ENCODE data around the gene IPPK.

IPPK gene

DNA sequence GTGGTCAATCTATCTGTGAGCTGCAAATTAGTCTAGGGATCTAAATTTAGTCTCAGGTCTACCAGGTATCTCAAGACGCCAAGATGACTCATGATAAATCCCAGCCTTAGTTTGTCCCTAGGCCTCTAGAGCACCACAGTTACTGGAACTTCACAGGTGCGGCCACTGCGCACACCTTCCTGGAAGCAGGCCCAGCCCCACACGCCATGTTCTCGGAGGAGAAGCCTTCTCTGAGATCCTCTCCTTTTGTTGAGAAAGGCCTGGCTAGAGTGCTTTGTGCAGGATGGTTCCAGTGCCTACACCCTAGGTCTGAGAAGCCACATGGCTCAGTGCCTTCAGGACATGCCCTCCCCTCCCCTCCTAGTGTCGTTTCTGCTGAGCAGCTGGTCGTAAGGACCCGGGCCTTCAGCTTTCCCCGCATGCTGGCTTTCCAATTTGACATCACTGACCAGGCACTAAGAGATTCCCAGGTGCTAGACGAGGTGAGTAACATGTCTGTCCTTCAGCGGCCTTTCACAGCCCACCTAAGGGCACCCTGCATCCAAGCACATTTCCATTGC, 51.9 kb downstream of the IPPK start:
- ChIA-PET POLR2A (no interaction called here), CTCF (interaction anchor here (1.1 to 2.8 kb wide), 2 partner anchors 10 to 16 kb away, joined by 3 to 10 read pairs; no protein-coding TSS in a partner anchor)
- H3K4me3 ChIP-seq (ENCODE audit: low read depth, low read length): no peak overlapping the region
- no peak for DNase-seq (ENCODE audit: low read depth, low spot score)
- TF ChIP-seq, protein P1, sequence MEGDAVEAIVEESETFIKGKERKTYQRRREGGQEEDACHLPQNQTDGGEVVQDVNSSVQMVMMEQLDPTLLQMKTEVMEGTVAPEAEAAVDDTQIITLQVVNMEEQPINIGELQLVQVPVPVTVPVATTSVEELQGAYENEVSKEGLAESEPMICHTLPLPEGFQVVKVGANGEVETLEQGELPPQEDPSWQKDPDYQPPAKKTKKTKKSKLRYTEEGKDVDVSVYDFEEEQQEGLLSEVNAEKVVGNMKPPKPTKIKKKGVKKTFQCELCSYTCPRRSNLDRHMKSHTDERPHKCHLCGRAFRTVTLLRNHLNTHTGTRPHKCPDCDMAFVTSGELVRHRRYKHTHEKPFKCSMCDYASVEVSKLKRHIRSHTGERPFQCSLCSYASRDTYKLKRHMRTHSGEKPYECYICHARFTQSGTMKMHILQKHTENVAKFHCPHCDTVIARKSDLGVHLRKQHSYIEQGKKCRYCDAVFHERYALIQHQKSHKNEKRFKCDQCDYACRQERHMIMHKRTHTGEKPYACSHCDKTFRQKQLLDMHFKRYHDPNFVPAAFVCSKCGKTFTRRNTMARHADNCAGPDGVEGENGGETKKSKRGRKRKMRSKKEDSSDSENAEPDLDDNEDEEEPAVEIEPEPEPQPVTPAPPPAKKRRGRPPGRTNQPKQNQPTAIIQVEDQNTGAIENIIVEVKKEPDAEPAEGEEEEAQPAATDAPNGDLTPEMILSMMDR (IDR thresholded peaks at IDR 0.05; ENCODE audit: insufficient read depth, low read length, missing control alignments): no peak

DNA sequence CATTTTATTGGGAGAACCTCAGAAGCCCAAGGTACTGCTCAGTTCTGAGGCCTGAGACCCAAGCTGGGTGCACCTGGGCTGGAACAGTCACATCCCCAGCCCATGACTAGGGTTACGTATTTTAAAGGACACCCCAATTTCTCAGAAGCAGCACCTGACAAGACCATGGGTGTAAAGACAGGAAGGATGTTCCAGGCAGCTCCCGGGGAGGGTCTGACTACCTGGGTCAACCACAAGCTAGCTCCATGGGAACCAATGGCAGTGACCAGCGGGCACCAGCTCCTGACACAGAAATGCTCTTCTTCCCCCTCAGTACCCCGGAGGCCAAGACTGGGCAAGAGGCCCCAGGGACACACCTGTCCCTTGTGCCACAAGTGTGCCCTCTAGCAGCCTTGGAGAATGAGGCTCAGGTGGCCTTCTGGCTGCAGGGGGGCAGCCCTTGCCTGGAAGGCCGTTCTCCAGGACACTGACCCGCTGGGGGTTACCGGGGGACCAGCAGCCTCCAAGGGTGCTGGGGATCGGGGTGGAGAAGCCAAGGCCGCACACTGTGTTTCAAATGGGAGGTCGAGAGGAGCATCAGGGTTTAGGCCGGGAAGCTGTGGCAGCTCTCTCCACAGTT, 52.6 kb downstream of the IPPK start:
- CTCF ChIA-PET: interaction anchor here (0.8 to 2.8 kb wide), 5 partner anchors 9 to 289 kb away, joined by 3 to 10 read pairs (median 3); no protein-coding TSS in a partner anchor
- H3K4me3 ChIP-seq (ENCODE audit: low read depth, low read length): no peak overlapping the region
- no peak for DNase-seq (ENCODE audit: low read depth, low spot score)
- POLR2A ChIA-PET: interaction anchor here (0.6 kb wide), 1 partner anchor 148 kb away, joined by 4 read pairs; no protein-coding TSS in a partner anchor
- TF ChIP-seq, protein P1 (IDR thresholded peaks at IDR 0.05; ENCODE audit: insufficient read depth, low read length, missing control alignments): no peak

DNA sequence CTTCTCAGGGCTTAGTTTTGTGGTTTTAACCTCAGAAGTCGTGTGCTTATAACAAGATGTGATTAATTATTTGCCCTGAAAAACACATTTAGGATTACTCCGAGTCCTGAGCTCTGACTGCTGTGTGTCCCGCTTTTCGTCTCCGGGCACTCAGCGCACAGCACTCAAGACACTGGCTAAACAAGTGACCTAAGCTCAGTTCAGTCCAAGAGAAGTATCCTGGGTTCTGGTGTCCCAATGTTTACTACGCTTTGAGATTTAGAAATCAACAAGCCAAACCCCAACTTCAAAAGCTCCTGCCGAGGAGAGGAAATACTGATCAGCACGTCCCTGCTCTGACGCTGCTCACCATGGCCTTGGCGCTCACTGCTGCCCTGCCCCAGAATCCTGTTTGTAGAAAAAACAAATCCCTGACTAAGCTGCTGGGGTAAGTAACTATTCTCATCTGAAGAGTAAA, 53.2 kb downstream of the IPPK start:
- ChIA-PET CTCF (interaction anchor here (0.8 to 2.8 kb wide), 4 partner anchors 9 to 288 kb away, joined by 3 to 10 read pairs (median 4); no protein-coding TSS in a partner anchor), POLR2A (interaction anchor here (0.6 kb wide), 1 partner anchor 147 kb away, joined by 4 read pairs; no protein-coding TSS in a partner anchor)
- no peak for DNase-seq (ENCODE audit: low read depth, low spot score)
- TF ChIP-seq, protein P1 (IDR thresholded peaks at IDR 0.05; ENCODE audit: insufficient read depth, low read length, missing control alignments): no peak
- H3K4me3 ChIP-seq (ENCODE audit: low read depth, low read length): no peak overlapping the region

DNA sequence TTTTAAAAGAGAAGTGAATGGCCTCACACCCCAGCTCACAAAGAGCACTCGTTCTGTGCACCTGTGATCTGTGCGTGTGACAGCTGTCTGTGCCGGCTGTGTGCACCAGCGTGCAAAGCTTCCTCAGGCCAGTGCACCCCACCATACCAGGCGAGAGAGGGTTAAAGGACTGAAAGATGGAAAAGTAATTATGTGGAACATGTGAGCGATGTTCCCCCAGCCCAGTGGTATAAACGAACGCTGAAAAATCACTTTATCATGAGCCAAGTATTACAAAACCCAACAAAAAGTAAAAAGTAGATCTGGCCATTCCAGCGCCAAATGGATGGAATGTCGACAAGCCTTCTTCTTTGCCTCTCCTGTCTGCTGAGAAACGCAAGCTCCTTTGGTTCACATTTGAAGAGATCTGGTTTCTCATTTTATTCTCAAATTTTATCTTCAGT, 53.7 kb downstream of the IPPK start:
- H3K4me3 ChIP-seq (ENCODE audit: low read depth, low read length): no peak overlapping the region
- TF ChIP-seq, protein P1 (IDR thresholded peaks at IDR 0.05; ENCODE audit: insufficient read depth, low read length, missing control alignments): no peak
- ChIA-PET POLR2A (no interaction called here), CTCF (interaction anchor here (0.9 to 2.8 kb wide), 3 partner anchors 17 to 288 kb away, joined by 3 to 10 read pairs (median 5); no protein-coding TSS in a partner anchor)
- no peak for DNase-seq (ENCODE audit: low read depth, low spot score)

DNA sequence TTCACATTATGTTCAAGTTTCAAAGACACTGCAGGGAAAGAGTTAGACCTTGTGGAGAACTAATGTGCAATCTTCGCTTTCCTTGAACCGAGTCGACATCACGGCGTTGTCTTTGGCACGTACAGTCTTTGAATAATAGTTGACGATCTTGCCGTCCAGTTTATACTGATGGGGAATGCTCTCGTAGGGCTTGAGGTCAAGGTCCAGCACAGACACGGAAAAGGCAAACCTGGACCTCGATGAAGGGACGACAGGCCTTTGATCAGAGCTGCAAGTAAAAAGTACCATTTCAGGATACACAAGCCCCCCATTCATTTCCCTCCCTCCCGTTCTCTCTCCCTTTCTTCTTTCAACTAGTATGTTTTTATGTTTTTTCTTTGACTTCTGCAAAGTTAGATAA, 54.1 kb downstream of the IPPK start:
- POLR2A ChIA-PET: no interaction called here
- DNase-seq (ENCODE audit: low read depth, low spot score): no peak
- TF ChIP-seq, protein P1 (IDR thresholded peaks at IDR 0.05; ENCODE audit: insufficient read depth, low read length, missing control alignments): no peak
- CTCF ChIA-PET: interaction anchor here (0.9 to 2.8 kb wide), 3 partner anchors 17 to 288 kb away, joined by 3 to 10 read pairs (median 5); no protein-coding TSS in a partner anchor
- no peak overlapping the region for H3K4me3 ChIP-seq (ENCODE audit: low read depth, low read length)

DNA sequence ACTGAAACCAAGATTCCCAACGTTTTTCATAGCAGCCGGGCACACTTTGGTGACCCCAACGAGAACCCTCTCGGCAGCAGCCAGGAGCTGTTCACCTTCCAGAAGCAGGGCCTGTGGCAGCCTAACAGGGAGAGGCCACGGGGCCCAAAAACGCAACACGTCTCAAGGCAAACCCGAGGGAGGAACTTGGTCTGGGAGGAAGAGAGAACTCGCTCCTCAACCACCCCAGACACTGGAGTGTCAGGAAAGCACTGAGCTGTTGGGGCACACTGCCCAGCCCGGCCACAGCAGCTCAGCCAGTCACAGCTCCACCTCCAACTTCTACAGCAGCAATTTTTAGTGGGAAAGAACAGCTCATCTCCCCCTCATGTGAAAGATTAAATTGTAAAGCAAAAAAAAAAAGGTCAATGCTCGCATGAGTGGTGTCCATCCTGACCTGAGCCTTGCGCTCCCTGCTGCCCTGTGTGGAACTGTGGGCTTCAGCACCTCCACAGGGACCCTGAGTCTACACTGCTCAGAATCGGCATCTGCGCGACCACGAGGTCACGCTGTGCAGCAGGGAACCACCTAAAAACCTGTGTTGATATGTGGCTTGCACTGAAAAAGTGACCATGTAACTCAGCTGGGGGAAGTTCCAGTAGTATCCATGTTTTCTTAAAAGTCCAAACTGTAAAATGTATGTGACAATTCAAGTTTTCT, 55.0 kb downstream of the IPPK start:
- ChIA-PET CTCF (no interaction called here), POLR2A (no interaction called here)
- no peak overlapping the region for H3K4me3 ChIP-seq (ENCODE audit: low read depth, low read length)
- DNase-seq (ENCODE audit: low read depth, low spot score): no peak
- TF ChIP-seq, protein P1 (IDR thresholded peaks at IDR 0.05; ENCODE audit: insufficient read depth, low read length, missing control alignments): no peak
